Activated T-cell treated with anti-CD3 and anti-CD28 coated beads for 24 hours (primary cell): ENCODE measurements around the gene PRKD3.
"Not testable (repeated sequence)": the region's sequence is repeated elsewhere in the genome, so short reads cannot be mapped to it uniquely, and the experiment has no call there.

Experiments
- DNase-seq: peaks from one replicate; pipeline ENCODE4 v3.0.0-alpha.2; 2020; ENCODE audit warnings: low read depth

The PRKD3 gene

GRCh38 chr2:37316181-37316580 is 8.5 kb downstream of the PRKD3 start:
- DNase-seq = no peak

- no peak for DNase-seq
Measured at GRCh38 chr2:37315364-37315763, 9.3 kb downstream of the PRKD3 start.

- DNase-seq = no peak
Measured at GRCh38 chr2:37307500-37307899, 17.1 kb downstream of the PRKD3 start.

GRCh38 chr2:37306024-37306423 is 18.6 kb downstream of the PRKD3 start:
- DNase-seq = no peak

- DNase-seq = no peak
Measured at GRCh38 chr2:37302701-37303252, 21.9 kb downstream of the PRKD3 start.

GRCh38 chr2:37301408-37301807 is 23.2 kb downstream of the PRKD3 start:
- no peak for DNase-seq

- no peak for DNase-seq
Measured at GRCh38 chr2:37300578-37300977, 24.1 kb downstream of the PRKD3 start.

GRCh38 chr2:37300146-37300545 is 24.5 kb downstream of the PRKD3 start:
- no peak for DNase-seq

GRCh38 chr2:37297632-37298031 is 27.0 kb downstream of the PRKD3 start:
- no peak for DNase-seq

- DNase-seq = no peak
Measured at GRCh38 chr2:37295469-37296073, 29.1 kb downstream of the PRKD3 start.

- DNase-seq = not testable (repeated sequence)
Measured at GRCh38 chr2:37294858-37295257, 29.8 kb downstream of the PRKD3 start.

GRCh38 chr2:37291680-37292079 is 33.0 kb downstream of the PRKD3 start:
- no peak for DNase-seq

- DNase-seq = no peak
Measured at GRCh38 chr2:37287966-37288365, 36.7 kb downstream of the PRKD3 start.

- no peak for DNase-seq
Measured at GRCh38 chr2:37284381-37284780, 40.3 kb downstream of the PRKD3 start.

- no peak for DNase-seq
Measured at GRCh38 chr2:37283207-37283606, 41.4 kb downstream of the PRKD3 start.

GRCh38 chr2:37282746-37283145 is 41.9 kb downstream of the PRKD3 start:
- DNase-seq = no peak

GRCh38 chr2:37281916-37282315 is 42.7 kb downstream of the PRKD3 start:
- no peak for DNase-seq

GRCh38 chr2:37276291-37276690 is 48.3 kb downstream of the PRKD3 start:
- DNase-seq = no peak
